Adrenal gland (tissue), 12 donors: Measurements from ENCODE around the gene SIK2. TPM values are rescaled to one million over a fixed set of nuclear protein-coding genes. Genes with fewer than 3 reads are reported as not detected.

Experiments
- DNase-seq, 7 donors: peaks; one replicate each; pipeline ENCODE4 v3.0.0-alpha.2; 2019 to 2020
- H3K27ac ChIP-seq, 5 donors: fragments of 200-600 bp; sonication (generic) in 4 of 5; 1 replicate in 3 of 5; 2 replicates in 2 of 5; pipeline versions ENCODE4 v1.5.1 to v1.8.0; 2016 to 2020; ENCODE audit warnings: mild to moderate bottlenecking in 1 of 5
- H3K27me3 ChIP-seq: fragments of 200-600 bp; 2 replicates; pipeline ENCODE4 v1.8.0; 2021
- H3K36me3 ChIP-seq, 2 donors: fragments of 200-600 bp; replicated peaks in 1 of 2; 1 replicate in 1 of 2; 2 replicates in 1 of 2; pipeline versions ENCODE4 v1.5.1 to v1.8.0; 2018 to 2022
- H3K4me1 ChIP-seq, 2 donors: fragments of 200-600 bp; replicated peaks in 1 of 2; 1 replicate in 1 of 2; 2 replicates in 1 of 2; pipeline versions ENCODE4 v1.5.1 to v1.8.0; 2018 to 2021
- H3K4me3 ChIP-seq, 4 donors: fragments of 200-600 bp; sonication (generic) in 3 of 4; one replicate each; pipeline ENCODE4 v1.5.1; 2016 to 2018
- H3K9me3 ChIP-seq, 3 donors: fragments of 200-600 bp; sonication (generic) in 1 of 3; replicated peaks in 1 of 3; 1 replicate in 2 of 3; 2 replicates in 1 of 3; pipeline versions ENCODE4 v1.5.1 to v1.8.0; 2016 to 2021
- CTCF ChIP-seq, 6 experiments: fragments of 450-650 bp in 4 of 6; fragments of 200-600 bp in 2 of 6; sonication (generic) in 1 of 6; IDR thresholded peaks; 1 replicate in 5 of 6; 2 replicates in 1 of 6; pipeline versions ENCODE4 v1.5.1 to v1.8.0; 2016 to 2021; ENCODE audit warnings: antibody characterized with exemption in 6 of 6, mild to moderate bottlenecking in 2 of 6, moderate library complexity in 1 of 6
- POLR2A ChIP-seq, 2 donors: fragments of 450-650 bp; IDR thresholded peaks; one replicate each; pipeline ENCODE4 v1.6.1; 2017; ENCODE audit warnings: antibody characterized with exemption in 2 of 2, mild to moderate bottlenecking in 2 of 2, moderate library complexity in 1 of 2
- WGBS, 4 donors: extraction: QIAGEN DNeasy Blood & Tissue Kit in 2 of 4; methylation state at CpG; one replicate each; pipeline versions ENCODE4 v1.1.5 to v1.1.7; 2013 to 2017; 5-methylcytosine and 5-hydroxymethylcytosine counted together
- intact Hi-C, 2 donors: fragments of 100-400 bp; cut with DNase I; formaldehyde crosslinking; loops; one replicate each; pipeline versions ENCODE4 v1.14.1 to v1.15.0; 2022 to 2023
- polyA plus RNA-seq, 3 donors: library from polyadenylated mRNA; stranded (reverse); fragments of 200-250 nt in 2 of 3; fragments of 350-450 nt in 1 of 3; fragmentation: Illumina TruSeq in 1 of 3; extraction: RNeasy Lipid Tissue Mini Kit (QIAGEN cat#74804) in 1 of 3; gene quantifications; one replicate each; pipeline ENCODE4 v1.2.3, GENCODE V29; 2013 to 2014
- total RNA-seq, 9 donors: library from RNA; depleted of rRNA in 4 of 9; stranded (reverse); fragments of >200 nt in 4 of 9; fragments of 120-200 nt in 1 of 9; fragmentation: NEBNext Ultra II Directional in 1 of 9; extraction: Animal tissue kit (Norgen Biotek cat#: 25700) in 1 of 9; gene quantifications; one replicate each; pipeline versions ENCODE4 v1.1.0 to v1.2.4, GENCODE V29; 2013 to 2023
- donor health status: healthy with polysubstance abuse.
- donor health status: Bipolar disorder and iron deficiency.
- donor health status: DM: yes; HTN: yes; CAD: no.
- donor health status: DM: no; HTN: no; CAD: no.
- donor health status: DM: no; HTN: no; CAD: no.
- donor health status: DM: yes; HTN: yes; CAD: no.

The SIK2 gene
- total and polyA plus RNA-seq, 12 donors = 7.6 to 33.0 (median 25.3) TPM

GRCh38 chr11:111671383-111671782 is 69.1 kb downstream of the SIK2 start:
- WGBS, 4 donors = 97 to 100% (median 100%) methylated on average over 1 of the region's 1 CpG
- H3K9me3 ChIP-seq = no peaks in the 10 kb centered on the region
- no peaks in the 10 kb centered on the region for H3K4me1 ChIP-seq

GRCh38 chr11:111672949-111673348 is 70.7 kb downstream of the SIK2 start:
- no peaks in the 10 kb centered on the region for H3K9me3 ChIP-seq
- no peak for DNase-seq
- no peak overlapping the region for H3K4me3 ChIP-seq
- H3K4me1 ChIP-seq = peaks cover 5 to 8% of the 10 kb centered on the region in 2 donors
- H3K36me3 ChIP-seq = peaks cover 0 to 16% of the 10 kb centered on the region in 2 donors
- intact Hi-C loops = loop anchor here in 1 of 2 donors (10.0 kb wide), 1 partner anchor 48 kb away; no protein-coding TSS in a partner anchor
- no peak overlapping the region for H3K27ac ChIP-seq
- H3K27me3 ChIP-seq = no peaks in the 10 kb centered on the region
- TF ChIP-seq CTCF (IDR thresholded peaks at IDR 0.05) (no peak), POLR2A (IDR thresholded peaks at IDR 0.05) (no peak)
- WGBS, 4 donors = 96 to 100% (median 96%) methylated on average over 1 of the region's 1 CpG

More at GRCh38 chr11:111671383-111671782, 69.1 kb downstream of the SIK2 start:
- no peak for DNase-seq
- H3K27me3 ChIP-seq = no peaks in the 10 kb centered on the region
- H3K36me3 ChIP-seq = peaks cover 0 to 16% of the 10 kb centered on the region in 2 donors
- no peak overlapping the region for H3K27ac ChIP-seq
- H3K4me3 ChIP-seq = no peak overlapping the region
- TF ChIP-seq CTCF (IDR thresholded peaks at IDR 0.05) = no peak
- no peak for TF ChIP-seq POLR2A (IDR thresholded peaks at IDR 0.05)
- intact Hi-C loops = loop anchor here in 1 of 2 donors (10.0 kb wide), 1 partner anchor 47 kb away; no protein-coding TSS in a partner anchor

GRCh38 chr11:111674941-111675340 is 72.7 kb downstream of the SIK2 start:
- TF ChIP-seq POLR2A (IDR thresholded peaks at IDR 0.05) = no peak
- no peak for TF ChIP-seq CTCF (IDR thresholded peaks at IDR 0.05)
- intact Hi-C loops = loop anchor here in 1 of 2 donors (10.0 kb wide), 1 partner anchor 50 kb away; no protein-coding TSS in a partner anchor
- Histone ChIP-seq H3K9me3 (peaks cover 0 to 5% (median 0%) of the 10 kb centered on the region in 3 donors), H3K4me3 (no peak overlapping the region), H3K36me3 (peaks cover 0 to 16% of the 10 kb centered on the region in 2 donors), H3K27ac (no peak overlapping the region), H3K4me1 (peaks cover 5 to 8% of the 10 kb centered on the region in 2 donors), H3K27me3 (no peaks in the 10 kb centered on the region)
- 98 to 100% (median 100%) methylated on average over 1 of the region's 1 CpG for WGBS, 4 donors
- DNase-seq = no peak

- Histone ChIP-seq H3K36me3 (peaks cover 0 to 16% of the 10 kb centered on the region in 2 donors), H3K9me3 (peaks cover 0 to 5% (median 0%) of the 10 kb centered on the region in 3 donors), H3K27me3 (no peaks in the 10 kb centered on the region), H3K27ac (no peak overlapping the region), H3K4me1 (peaks cover 5 to 8% of the 10 kb centered on the region in 2 donors), H3K4me3 (no peak overlapping the region)
- intact Hi-C loops = loop anchor here in 1 of 2 donors (10.0 kb wide), 1 partner anchor 51 kb away; no protein-coding TSS in a partner anchor
- TF ChIP-seq CTCF (IDR thresholded peaks at IDR 0.05) (no peak), POLR2A (IDR thresholded peaks at IDR 0.05) (no peak)
- WGBS, 4 donors = 95 to 96% (median 96%) methylated on average over 2 of the region's 2 CpGs
- DNase-seq = no peak
Measured at GRCh38 chr11:111675891-111676290, 73.6 kb downstream of the SIK2 start.
